Adrenal gland (tissue), 12 donors: ENCODE results near the gene TSHZ2. TPM values are rescaled to one million over a fixed set of nuclear protein-coding genes. Genes with fewer than 3 reads are reported as not detected.

ENCODE experiments used
- DNase-seq, 7 donors: peaks; one replicate each; pipeline ENCODE4 v3.0.0-alpha.2; 2019 to 2020
- H3K27ac ChIP-seq, 5 donors: fragments of 200-600 bp; sonication (generic) in 4 of 5; 1 replicate in 3 of 5; 2 replicates in 2 of 5; pipeline versions ENCODE4 v1.5.1 to v1.8.0; 2016 to 2020; ENCODE audit warnings: mild to moderate bottlenecking in 1 of 5
- H3K27me3 ChIP-seq: fragments of 200-600 bp; 2 replicates; pipeline ENCODE4 v1.8.0; 2021
- H3K36me3 ChIP-seq, 2 donors: fragments of 200-600 bp; replicated peaks in 1 of 2; 1 replicate in 1 of 2; 2 replicates in 1 of 2; pipeline versions ENCODE4 v1.5.1 to v1.8.0; 2018 to 2022
- H3K4me1 ChIP-seq, 2 donors: fragments of 200-600 bp; replicated peaks in 1 of 2; 1 replicate in 1 of 2; 2 replicates in 1 of 2; pipeline versions ENCODE4 v1.5.1 to v1.8.0; 2018 to 2021
- H3K4me3 ChIP-seq, 4 donors: fragments of 200-600 bp; sonication (generic) in 3 of 4; one replicate each; pipeline ENCODE4 v1.5.1; 2016 to 2018
- H3K9me3 ChIP-seq, 3 donors: fragments of 200-600 bp; sonication (generic) in 1 of 3; replicated peaks in 1 of 3; 1 replicate in 2 of 3; 2 replicates in 1 of 3; pipeline versions ENCODE4 v1.5.1 to v1.8.0; 2016 to 2021
- CTCF ChIP-seq, 6 experiments: fragments of 450-650 bp in 4 of 6; fragments of 200-600 bp in 2 of 6; sonication (generic) in 1 of 6; IDR thresholded peaks; 1 replicate in 5 of 6; 2 replicates in 1 of 6; pipeline versions ENCODE4 v1.5.1 to v1.8.0; 2016 to 2021; ENCODE audit warnings: antibody characterized with exemption in 6 of 6, mild to moderate bottlenecking in 2 of 6, moderate library complexity in 1 of 6
- POLR2A ChIP-seq, 2 donors: fragments of 450-650 bp; IDR thresholded peaks; one replicate each; pipeline ENCODE4 v1.6.1; 2017; ENCODE audit warnings: antibody characterized with exemption in 2 of 2, mild to moderate bottlenecking in 2 of 2, moderate library complexity in 1 of 2
- WGBS, 4 donors: extraction: QIAGEN DNeasy Blood & Tissue Kit in 2 of 4; methylation state at CpG; one replicate each; pipeline versions ENCODE4 v1.1.5 to v1.1.7; 2013 to 2017; 5-methylcytosine and 5-hydroxymethylcytosine counted together
- intact Hi-C, 2 donors: fragments of 100-400 bp; cut with DNase I; formaldehyde crosslinking; loops; one replicate each; pipeline versions ENCODE4 v1.14.1 to v1.15.0; 2022 to 2023
- polyA plus RNA-seq, 3 donors: library from polyadenylated mRNA; stranded (reverse); fragments of 200-250 nt in 2 of 3; fragments of 350-450 nt in 1 of 3; fragmentation: Illumina TruSeq in 1 of 3; extraction: RNeasy Lipid Tissue Mini Kit (QIAGEN cat#74804) in 1 of 3; gene quantifications; one replicate each; pipeline ENCODE4 v1.2.3, GENCODE V29; 2013 to 2014
- total RNA-seq, 9 donors: library from RNA; depleted of rRNA in 4 of 9; stranded (reverse); fragments of >200 nt in 4 of 9; fragments of 120-200 nt in 1 of 9; fragmentation: NEBNext Ultra II Directional in 1 of 9; extraction: Animal tissue kit (Norgen Biotek cat#: 25700) in 1 of 9; gene quantifications; one replicate each; pipeline versions ENCODE4 v1.1.0 to v1.2.4, GENCODE V29; 2013 to 2023
- donor health status: healthy with polysubstance abuse.
- donor health status: Bipolar disorder and iron deficiency.
- donor health status: DM: yes; HTN: yes; CAD: no.
- donor health status: DM: no; HTN: no; CAD: no.
- donor health status: DM: no; HTN: no; CAD: no.
- donor health status: DM: yes; HTN: yes; CAD: no.

The TSHZ2 gene
- total and polyA plus RNA-seq, 12 donors: 20.5 to 87.1 (median 52.4) TPM

- H3K4me1 ChIP-seq: peaks cover 0 to 9% of the 10 kb centered on the region in 2 donors
- TF ChIP-seq CTCF (IDR thresholded peaks at IDR 0.05): no peak
- TF ChIP-seq POLR2A (IDR thresholded peaks at IDR 0.05): no peak
- H3K27ac ChIP-seq: no peak overlapping the region
- H3K4me3 ChIP-seq: no peak overlapping the region
- 56 to 73% (median 70%) methylated on average over 4 of the region's 4 CpGs for WGBS, 4 donors
- H3K9me3 ChIP-seq: no peaks in the 10 kb centered on the region
- H3K27me3 ChIP-seq: no peaks in the 10 kb centered on the region
- intact Hi-C loops: no loop called here
- H3K36me3 ChIP-seq: no peaks in the 10 kb centered on the region
- no peak for DNase-seq
Observed at GRCh38 chr20:52958211-52958610, 13.9 kb upstream of the TSHZ2 start.

GRCh38 chr20:52959125-52959524, 13.0 kb upstream of the TSHZ2 start:
- no peaks in the 10 kb centered on the region for H3K9me3 ChIP-seq
- no peak overlapping the region for H3K4me3 ChIP-seq
- no peak overlapping the region for H3K27ac ChIP-seq
- peak in 5 of 7 donors; percentile 20 to 64 (median 31) for DNase-seq
- WGBS, 4 donors: 24 to 49% (median 30%) methylated on average over 5 of the region's 5 CpGs
- TF ChIP-seq POLR2A (IDR thresholded peaks at IDR 0.05) (no peak), CTCF (IDR thresholded peaks at IDR 0.05) (peak in 3 of 6 experiments; percentile 9 to 31 (median 15))
- H3K27me3 ChIP-seq: no peaks in the 10 kb centered on the region
- intact Hi-C loops: no loop called here
- no peaks in the 10 kb centered on the region for H3K36me3 ChIP-seq
- peaks cover 0 to 9% of the 10 kb centered on the region in 2 donors for H3K4me1 ChIP-seq

- Histone ChIP-seq H3K4me3 (no peak overlapping the region), H3K27me3 (no peaks in the 10 kb centered on the region), H3K36me3 (no peaks in the 10 kb centered on the region), H3K27ac (no peak overlapping the region), H3K9me3 (no peaks in the 10 kb centered on the region), H3K4me1 (peaks cover 0 to 9% of the 10 kb centered on the region in 2 donors)
- DNase-seq: no peak
- TF ChIP-seq POLR2A (IDR thresholded peaks at IDR 0.05): no peak
- intact Hi-C loops: no loop called here
- 71 to 87% (median 75%) methylated on average over 1 of the region's 1 CpG for WGBS, 4 donors
Observed at GRCh38 chr20:52962183-52962582, 10.0 kb upstream of the TSHZ2 start.

- TF ChIP-seq POLR2A (IDR thresholded peaks at IDR 0.05) (no peak), CTCF (IDR thresholded peaks at IDR 0.05) (no peak)
- H3K9me3 ChIP-seq: no peaks in the 10 kb centered on the region
- H3K27ac ChIP-seq: no peak overlapping the region
- DNase-seq: no peak
- H3K36me3 ChIP-seq: no peaks in the 10 kb centered on the region
- H3K27me3 ChIP-seq: no peaks in the 10 kb centered on the region
- intact Hi-C loops: no loop called here
- H3K4me1 ChIP-seq: peaks cover 0 to 9% of the 10 kb centered on the region in 2 donors
- WGBS, 4 donors: 79 to 93% (median 84%) methylated on average over 3 of the region's 3 CpGs
- no peak overlapping the region for H3K4me3 ChIP-seq
Observed at GRCh38 chr20:52963131-52963530, 9.0 kb upstream of the TSHZ2 start.

- no peak overlapping the region for H3K27ac ChIP-seq
- TF ChIP-seq CTCF (IDR thresholded peaks at IDR 0.05) (no peak), POLR2A (IDR thresholded peaks at IDR 0.05) (no peak)
- H3K27me3 ChIP-seq: no peaks in the 10 kb centered on the region
- H3K4me1 ChIP-seq: peaks cover 0 to 4% of the 10 kb centered on the region in 2 donors
- H3K4me3 ChIP-seq: no peak overlapping the region
- WGBS, 4 donors: 52 to 58% (median 55%) methylated on average over 6 of the region's 6 CpGs
- no peaks in the 10 kb centered on the region for H3K9me3 ChIP-seq
- intact Hi-C loops: no loop called here
- DNase-seq: no peak
- no peaks in the 10 kb centered on the region for H3K36me3 ChIP-seq
Observed at GRCh38 chr20:52964131-52964530, 8.0 kb upstream of the TSHZ2 start.
